GM21390 (cell line): ENCODE measurements around the gene TRAPPC2L.

Experiments
- ATAC-seq: cut with Tn5 transposase; IDR thresholded peaks from one replicate; pipeline ENCODE4 v1.9.1; 2021; ENCODE audit not compliant: unreplicated experiment

TRAPPC2L gene

DNA sequence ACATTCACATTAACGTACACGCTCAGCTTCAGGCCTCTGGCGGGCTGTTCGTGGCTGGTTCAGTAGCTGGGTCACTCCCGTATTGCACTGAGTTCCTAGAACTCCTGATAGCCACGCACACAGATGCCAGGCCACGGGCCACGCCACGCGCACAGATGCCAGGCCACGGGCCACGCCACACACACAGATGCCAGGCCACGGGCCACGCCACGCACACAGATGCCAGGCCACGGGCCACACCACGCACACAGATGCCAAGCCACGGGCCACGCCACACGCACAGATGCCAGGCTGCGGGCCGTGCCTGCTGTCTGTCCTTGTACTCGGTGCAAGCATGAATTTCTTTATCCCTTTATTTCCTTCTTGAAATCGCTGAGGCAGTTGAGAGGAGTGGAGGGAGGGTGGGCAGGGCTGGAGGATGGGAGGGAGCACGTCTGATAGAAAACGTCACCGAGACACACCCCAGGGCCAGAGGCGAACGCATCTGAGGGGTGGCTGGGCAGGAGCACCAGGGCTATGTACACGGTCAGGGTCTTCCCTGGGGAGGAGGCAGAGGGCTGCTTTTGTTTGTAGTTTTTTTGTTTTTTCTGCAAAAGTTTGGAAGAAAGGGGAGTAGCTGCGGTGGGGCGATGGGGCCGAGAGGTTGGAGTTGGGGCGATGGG lies 18.1 kb downstream of the TRAPPC2L start:
- ATAC-seq: no peak

DNA sequence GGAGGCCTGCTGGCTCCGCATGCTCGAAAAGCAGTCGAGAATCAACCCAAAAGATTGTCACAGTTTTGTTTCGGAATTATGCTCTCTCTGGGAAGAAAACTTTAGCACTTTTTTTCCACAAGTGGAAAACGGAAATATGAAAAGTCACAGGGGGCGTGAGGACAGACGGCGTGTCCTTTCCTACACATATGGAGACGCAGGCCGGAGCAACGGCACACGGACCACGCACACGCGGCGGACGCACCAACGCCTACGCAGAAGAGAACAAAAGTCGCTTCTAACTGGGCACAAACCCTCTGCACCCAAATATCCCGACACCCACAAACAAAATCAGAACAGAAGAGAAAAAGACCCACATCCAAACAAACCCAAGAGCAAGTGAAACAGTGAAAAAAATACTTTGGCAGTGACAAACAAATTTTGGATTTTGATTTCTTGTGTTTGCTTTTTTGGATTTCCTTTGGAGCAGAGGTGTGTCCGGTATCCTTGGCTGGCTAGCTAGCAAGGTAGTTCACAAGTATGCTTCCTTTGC lies 18.8 kb downstream of the TRAPPC2L start:
- no peak for ATAC-seq

DNA sequence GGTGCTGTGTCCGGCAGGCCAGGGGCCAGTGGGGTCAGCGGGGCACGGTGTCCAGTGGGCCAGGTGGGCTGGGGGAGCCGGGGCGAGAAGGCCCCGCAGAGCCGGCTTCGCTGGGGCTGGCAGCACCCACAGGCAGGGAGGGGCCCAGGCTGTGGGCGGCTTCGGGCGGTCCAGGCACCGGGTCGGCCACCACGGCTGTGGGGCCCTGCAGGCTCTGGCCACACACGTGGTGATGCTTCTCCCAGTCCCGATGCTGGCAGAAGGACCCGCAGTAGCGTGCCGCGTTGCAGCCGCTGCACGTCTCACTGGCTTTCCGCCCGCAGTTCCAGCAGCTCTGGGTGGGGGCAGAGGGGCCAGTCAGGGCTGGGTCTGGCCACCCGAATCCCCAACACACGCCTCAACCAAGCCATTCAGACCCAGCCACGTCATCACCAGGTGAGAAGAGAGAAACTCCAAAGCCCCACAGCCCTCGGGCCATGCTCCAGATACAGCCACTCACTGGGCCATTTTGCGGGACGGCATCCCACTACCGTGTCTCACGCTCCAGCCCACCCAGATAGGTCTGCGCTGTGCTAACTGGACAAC lies 20.1 kb downstream of the TRAPPC2L start:
- no peak for ATAC-seq

- no peak for ATAC-seq
Measured at GRCh38 chr16:88877564-88878289, 20.8 kb downstream of the TRAPPC2L start.

- no peak for ATAC-seq
Measured at GRCh38 chr16:88878356-88878755, 21.4 kb downstream of the TRAPPC2L start.

DNA sequence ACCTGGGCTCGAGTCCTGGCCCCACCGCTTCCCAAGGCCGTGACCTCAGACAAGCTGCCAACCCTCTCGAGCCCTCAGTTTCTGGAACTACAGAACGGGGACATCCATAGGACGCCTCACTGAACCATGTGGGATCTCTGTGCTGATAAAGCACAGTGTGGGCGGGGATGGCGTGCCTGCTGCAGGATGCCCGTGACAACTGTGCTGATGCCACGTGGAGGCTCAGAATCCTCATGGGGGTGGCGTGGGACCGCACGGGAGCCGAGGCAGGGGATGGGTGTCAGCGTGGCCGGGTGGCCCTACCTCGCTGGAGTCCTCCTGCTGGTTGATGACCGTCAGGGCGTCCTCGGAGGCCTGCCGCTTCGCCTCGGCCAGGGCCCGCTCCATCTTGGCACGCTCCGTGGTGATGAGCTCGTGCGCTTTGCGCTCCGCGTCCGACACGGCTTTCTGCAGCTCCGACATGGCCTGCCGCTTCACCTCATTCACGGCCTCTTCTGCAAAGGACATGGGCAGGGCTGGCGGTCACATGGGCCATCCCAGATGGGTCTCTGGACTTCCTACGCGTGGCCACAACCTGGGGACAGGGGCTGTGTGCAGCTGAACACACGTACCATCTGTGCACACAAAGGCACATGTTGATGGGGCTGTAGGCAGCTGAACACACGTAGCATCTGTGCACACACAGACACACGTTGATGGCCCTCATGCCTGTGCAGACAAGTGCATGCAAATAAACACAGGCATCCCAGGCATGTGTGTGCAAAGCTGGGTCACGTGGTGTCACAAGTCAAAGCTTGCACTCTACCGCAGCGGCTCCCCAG lies 22.2 kb downstream of the TRAPPC2L start:
- ATAC-seq: no peak

- ATAC-seq: no peak
Measured at GRCh38 chr16:88879788-88880055, 22.8 kb downstream of the TRAPPC2L start.

DNA sequence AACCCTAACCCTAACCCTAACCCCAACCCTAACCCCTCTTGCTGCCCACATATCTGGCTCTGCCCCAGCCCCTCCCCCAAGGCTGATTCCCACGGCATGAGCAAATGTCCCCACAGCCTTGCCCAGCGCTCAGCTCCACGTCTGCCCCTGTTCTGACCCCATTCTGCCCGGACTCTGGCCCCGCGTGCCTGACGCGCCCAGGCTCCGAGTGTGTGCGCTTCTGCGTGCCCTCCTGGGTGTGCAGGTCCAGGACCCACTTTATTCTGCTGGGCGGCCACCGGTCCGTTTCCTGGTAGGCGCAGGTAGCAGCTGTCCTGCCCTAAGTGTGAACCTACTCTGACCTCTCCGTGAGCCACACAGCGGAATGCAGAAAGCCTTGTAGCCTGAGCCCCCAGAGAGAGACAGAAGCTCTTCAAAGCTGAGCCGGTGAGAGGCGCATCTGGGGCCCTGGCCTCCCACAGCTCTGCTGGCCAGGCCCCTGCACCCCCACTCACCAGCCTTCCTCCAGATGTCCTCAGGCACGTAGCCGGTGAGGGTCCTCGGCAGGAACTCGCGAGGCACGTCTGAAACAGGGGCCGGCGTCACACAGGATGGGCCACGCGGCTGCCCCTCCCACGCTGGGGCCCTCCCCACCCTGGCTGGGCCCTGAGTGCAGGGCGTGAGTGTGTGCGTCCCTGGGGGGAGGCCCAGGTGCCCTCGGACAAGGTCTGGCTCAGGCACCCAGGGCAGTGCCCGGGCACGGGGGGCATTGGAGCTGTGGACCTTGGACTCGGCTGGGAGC lies 23.5 kb downstream of the TRAPPC2L start:
- no peak for ATAC-seq

- ATAC-seq: no peak
Measured at GRCh38 chr16:88881007-88881615, 24.2 kb downstream of the TRAPPC2L start.

DNA sequence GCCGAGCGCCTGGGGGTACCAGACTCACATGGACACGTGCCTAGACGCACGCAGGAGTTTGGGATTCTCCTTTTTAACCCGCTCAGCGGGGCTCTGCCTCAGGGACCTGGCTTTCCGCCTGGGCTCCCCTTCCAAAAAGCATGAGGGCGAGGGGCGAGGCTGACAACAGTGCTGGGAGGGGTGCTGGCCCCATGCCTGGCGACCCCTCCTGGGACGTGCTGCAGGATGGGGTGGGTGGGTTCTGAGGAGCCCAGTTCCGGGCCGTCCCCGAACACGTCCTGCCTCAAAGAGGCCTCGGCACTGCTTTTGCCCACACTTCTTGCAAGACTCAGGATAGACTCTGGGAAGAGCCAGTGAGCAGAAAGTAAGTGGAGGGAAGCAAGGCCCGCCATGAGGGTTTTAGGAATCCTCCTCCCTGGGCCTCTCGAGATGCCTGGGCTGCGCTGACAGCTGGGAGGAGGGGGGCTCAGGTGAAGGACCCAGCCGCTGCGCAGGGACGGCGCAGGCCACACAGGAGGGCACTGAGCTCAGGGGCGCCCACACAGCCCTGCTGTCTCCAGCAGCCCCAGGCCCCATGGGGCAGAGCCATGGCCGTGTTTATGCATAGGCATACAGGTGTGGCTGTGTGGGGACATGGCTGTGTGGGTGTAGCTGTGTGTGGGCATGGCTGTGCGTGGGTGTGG lies 24.9 kb downstream of the TRAPPC2L start:
- ATAC-seq: no peak

- ATAC-seq: no peak
Measured at GRCh38 chr16:88882358-88883030, 25.6 kb downstream of the TRAPPC2L start.

GRCh38 chr16:88883117-88883895 lies 26.4 kb downstream of the TRAPPC2L start:
- ATAC-seq: no peak

DNA sequence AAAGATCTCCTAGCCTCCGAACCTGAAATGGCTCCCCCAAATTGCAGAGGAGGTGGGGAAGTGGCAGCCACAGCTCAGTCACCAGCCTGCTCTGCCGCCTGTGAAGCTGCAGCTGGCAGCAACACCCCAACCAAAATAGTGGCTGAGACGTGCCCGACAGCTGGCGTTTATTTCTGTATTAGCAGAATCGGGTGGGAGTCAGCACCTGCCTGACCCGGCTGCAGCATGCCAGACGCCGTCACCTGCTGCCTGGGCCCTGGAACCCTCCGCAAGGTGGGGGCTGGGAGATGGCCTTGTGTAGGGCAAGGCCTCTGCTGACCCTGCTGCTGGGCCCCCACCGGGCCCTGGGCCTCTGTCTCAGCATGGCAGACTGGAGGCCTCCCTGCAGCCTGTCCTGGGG lies 27.0 kb downstream of the TRAPPC2L start:
- no peak for ATAC-seq

GRCh38 chr16:88884569-88885271 lies 27.8 kb downstream of the TRAPPC2L start:
- no peak for ATAC-seq

- ATAC-seq: no peak
Measured at GRCh38 chr16:88885693-88886280, 28.9 kb downstream of the TRAPPC2L start.

DNA sequence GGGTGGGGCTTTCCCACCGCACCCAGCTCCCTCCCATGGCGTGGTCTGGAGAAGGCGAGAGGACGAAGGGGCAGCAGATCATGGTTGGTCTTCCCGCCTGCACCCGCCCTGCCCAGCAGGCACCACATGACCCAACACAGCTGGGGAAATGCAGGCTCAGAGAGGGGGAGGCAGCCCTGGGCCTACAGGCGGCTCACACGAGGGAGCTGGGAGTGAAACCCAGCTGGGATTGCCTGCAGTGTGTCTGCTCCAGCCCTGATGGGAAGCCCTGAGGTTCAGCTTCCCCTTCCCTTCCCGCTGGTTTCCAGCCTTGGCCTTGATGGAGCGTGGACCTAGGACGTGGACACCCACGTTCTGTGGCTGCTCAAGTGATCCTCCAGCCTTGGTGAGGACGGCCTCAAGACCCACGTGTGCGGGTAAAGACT lies 29.5 kb downstream of the TRAPPC2L start:
- ATAC-seq: no peak

GRCh38 chr16:88886845-88887521 lies 30.1 kb downstream of the TRAPPC2L start:
- ATAC-seq: no peak
